ENCODE measurements around the gene KRT72. TPM values are rescaled to one million over a fixed set of nuclear protein-coding genes. Genes with fewer than 3 reads are reported as not detected.
A peak's percentile ranks its signal among the peaks of the same experiment; 100 is the strongest.

KRT72 gene
- total RNA-seq, 1 experiment from 2014 or later: not detected

GRCh38 chr12:52618216-52618615 is 17.0 kb upstream of the KRT72 start, which contains the start of gene KRT73:
Gene KRT73, minus strand, starts transcription at chr12:52618559. Its CDS starts 35 bp downstream, at chr12:52618524.
- no peaks in the 10 kb centered on the region for H3K79me2 ChIP-seq (ENCODE audit: insufficient read depth, low read length)
- H2AFZ ChIP-seq (ENCODE audit: low read length): no peak within 1 kb of the TSS
- no peak within 1 kb of the TSS for H2BK120ac ChIP-seq (ENCODE audit: low read depth, low read length, poor library complexity, severe bottlenecking)
- H4K8ac ChIP-seq (replicated peaks; ENCODE audit: insufficient read length, low read depth, low read length): no peak within 1 kb of the TSS
- H3K4me2 ChIP-seq (ENCODE audit: insufficient read depth, insufficient read length, low read length): no peak within 1 kb of the TSS
- Mint-ChIP-seq H3K27me3 (ENCODE audit: low read depth) (peaks cover 14% of the 10 kb centered on the region), H3K4me1 (peaks cover 10 to 14% of the 10 kb centered on the region in 2 experiments), H3K27ac (no peak within 1 kb of the TSS; a peak in 1 of 7 replicates), H3K4me3 (no peak within 1 kb of the TSS), H3K36me3 (ENCODE audit: insufficient read depth in 1 of 3, low read depth in 3 of 3) (no peaks in the 10 kb centered on the region), H3K9me3 (no peaks in the 10 kb centered on the region)
- no peak within 1 kb of the TSS for H3K23ac ChIP-seq (ENCODE audit: insufficient read length, low read depth, low read length)
- H3K27me3 ChIP-seq (ENCODE audit: insufficient read depth, low read length): no peaks in the 10 kb centered on the region
- no peak within 1 kb of the TSS for H4K5ac ChIP-seq (ENCODE audit: insufficient read length, low read depth, low read length)
- no peaks in the 10 kb centered on the region for H4K20me1 ChIP-seq (ENCODE audit: control insufficient read depth, insufficient read depth, insufficient read length)
- H3K9ac ChIP-seq (ENCODE audit: extremely low read depth, insufficient read length, low read length): no peak within 1 kb of the TSS
- no CpG with 5 or more reads among the region's 14 CpGs for WGBS (ENCODE audit: extremely low coverage, insufficient read length, low lambda C conversion rate)
- no peak within 1 kb of the TSS for H2BK5ac ChIP-seq (ENCODE audit: insufficient read length, low read length)
- H3K27ac ChIP-seq (ENCODE audit: insufficient read length, low read depth, low read length): no peak within 1 kb of the TSS
- H2BK12ac ChIP-seq (ENCODE audit: insufficient read length, low read depth, low read length): no peak within 1 kb of the TSS
- H2BK20ac ChIP-seq (ENCODE audit: low read depth, low read length, poor library complexity, severe bottlenecking): no peak within 1 kb of the TSS
- no peak within 1 kb of the TSS for H2AK5ac ChIP-seq (ENCODE audit: insufficient read length, low read length)
- H3K23me2 ChIP-seq (ENCODE audit: insufficient read length, low read depth, low read length, poor library complexity, severe bottlenecking): no peaks in the 10 kb centered on the region
- DNase-seq: peak; percentile 22
- no peak within 1 kb of the TSS for H3K14ac ChIP-seq (ENCODE audit: insufficient read depth, low read length)
- no peak within 1 kb of the TSS for H2BK15ac ChIP-seq (ENCODE audit: low read depth, low read length)
- H3K4ac ChIP-seq (ENCODE audit: low read depth, low read length): no peak within 1 kb of the TSS; the same call in 1 of the 2 replicates
- H3T11ph ChIP-seq (ENCODE audit: low read length): no peak within 1 kb of the TSS
- H4K91ac ChIP-seq (ENCODE audit: insufficient read length, low read depth, low read length): no peak within 1 kb of the TSS
- no peak within 1 kb of the TSS for H3K56ac ChIP-seq (ENCODE audit: insufficient read length, low read depth, low read length)
- peak within 1 kb of the TSS; percentile 41 for H3K18ac ChIP-seq (ENCODE audit: insufficient read length, low read depth, low read length)
- TF ChIP-seq, protein P1, sequence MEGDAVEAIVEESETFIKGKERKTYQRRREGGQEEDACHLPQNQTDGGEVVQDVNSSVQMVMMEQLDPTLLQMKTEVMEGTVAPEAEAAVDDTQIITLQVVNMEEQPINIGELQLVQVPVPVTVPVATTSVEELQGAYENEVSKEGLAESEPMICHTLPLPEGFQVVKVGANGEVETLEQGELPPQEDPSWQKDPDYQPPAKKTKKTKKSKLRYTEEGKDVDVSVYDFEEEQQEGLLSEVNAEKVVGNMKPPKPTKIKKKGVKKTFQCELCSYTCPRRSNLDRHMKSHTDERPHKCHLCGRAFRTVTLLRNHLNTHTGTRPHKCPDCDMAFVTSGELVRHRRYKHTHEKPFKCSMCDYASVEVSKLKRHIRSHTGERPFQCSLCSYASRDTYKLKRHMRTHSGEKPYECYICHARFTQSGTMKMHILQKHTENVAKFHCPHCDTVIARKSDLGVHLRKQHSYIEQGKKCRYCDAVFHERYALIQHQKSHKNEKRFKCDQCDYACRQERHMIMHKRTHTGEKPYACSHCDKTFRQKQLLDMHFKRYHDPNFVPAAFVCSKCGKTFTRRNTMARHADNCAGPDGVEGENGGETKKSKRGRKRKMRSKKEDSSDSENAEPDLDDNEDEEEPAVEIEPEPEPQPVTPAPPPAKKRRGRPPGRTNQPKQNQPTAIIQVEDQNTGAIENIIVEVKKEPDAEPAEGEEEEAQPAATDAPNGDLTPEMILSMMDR (conservative IDR thresholded peaks at IDR 0.05): no peak
- no peaks in the 10 kb centered on the region for H3K4me1 ChIP-seq (ENCODE audit: insufficient read depth, low read length)
- H3K79me1 ChIP-seq (ENCODE audit: insufficient read depth, low read depth, low read length, poor library complexity, severe bottlenecking): no peaks in the 10 kb centered on the region
- H3K9me3 ChIP-seq (ENCODE audit: control insufficient read depth, low read depth, low read length): no peaks in the 10 kb centered on the region

All from H9 (cell line).